B cell (primary cell): ENCODE results near the gene CTNNA1. TPM values are rescaled to one million over a fixed set of nuclear protein-coding genes. Genes with fewer than 3 reads are reported as not detected.

Experiments
- ATAC-seq: fragments of 200-7000 bp; cut with Tn5 transposase; one replicate; pipeline ENCODE4 v1.10.0; 2021; ENCODE audit warnings: low read depth, mild to moderate bottlenecking, moderate number of reproducible peaks, moderate library complexity
- CTCF ChIA-PET: fragments of 350-600 bp; sonication (Branson Sonifier 250); formaldehyde crosslinking; loops from one replicate; lab custom pipeline; 2021; ENCODE audit warnings: antibody characterized with exemption, inconsistent platforms; lab: Charles Lee
- POLR2A ChIA-PET: fragments of 350-600 bp; sonication (Branson Sonifier 250); formaldehyde crosslinking; loops from one replicate; lab custom pipeline; 2021; ENCODE audit warnings: antibody characterized with exemption; lab: Charles Lee
- DNase-seq: peaks from one replicate; pipeline ENCODE4 v3.0.0; 2013
- H2AFZ ChIP-seq: 2 replicates; pipeline ENCODE4 v1.6.1; 2012; ENCODE audit warnings: mild to moderate bottlenecking, low read depth, low read length; ENCODE audit not compliant: insufficient read depth, poor library complexity, severe bottlenecking
- H3K27ac ChIP-seq, 2 donors: 1 replicate in 1 of 2; 2 replicates in 1 of 2; pipeline ENCODE4 v1.5.1; 2012 to 2013; ENCODE audit warnings: low read length in 2 of 2, mild to moderate bottlenecking in 2 of 2, moderate library complexity in 1 of 2
- H3K27me3 ChIP-seq, 4 experiments: fragments of 200-600 bp in 1 of 4; sonication (generic) in 1 of 4; replicated peaks in 1 of 4; 1 replicate in 2 of 4; 2 replicates in 2 of 4; pipeline versions ENCODE4 v1.6.1 to v1.7.0; 2013 to 2016; ENCODE audit warnings: low read length in 3 of 4, mild to moderate bottlenecking in 2 of 4, mixed read lengths in 1 of 4, moderate library complexity in 1 of 4; ENCODE audit not compliant: insufficient read depth in 4 of 4, control insufficient read depth in 3 of 4; ENCODE audit errors: control extremely low read depth in 1 of 4
- H3K36me3 ChIP-seq, 2 experiments: replicated peaks in 1 of 2; 1 replicate in 1 of 2; 2 replicates in 1 of 2; pipeline versions ENCODE4 v1.6.1 to v1.7.1; 2013; ENCODE audit warnings: low read length in 1 of 2; ENCODE audit not compliant: insufficient read depth in 2 of 2, control insufficient read depth in 1 of 2; ENCODE audit errors: control extremely low read depth in 1 of 2, extremely low read depth in 1 of 2
- H3K4me1 ChIP-seq, 2 donors: fragments of 200-600 bp in 1 of 2; sonication (generic) in 1 of 2; 1 replicate in 1 of 2; 2 replicates in 1 of 2; pipeline versions ENCODE4 v1.5.1 to v1.6.1; 2013 to 2017; ENCODE audit warnings: low read length in 2 of 2; ENCODE audit not compliant: control insufficient read depth in 2 of 2, insufficient read depth in 2 of 2
- H3K4me2 ChIP-seq: replicated peaks from 2 replicates; pipeline ENCODE3; 2012; ENCODE audit warnings: mild to moderate bottlenecking, low read depth, low read length; ENCODE audit not compliant: poor library complexity, severe bottlenecking
- H3K4me3 ChIP-seq, 5 experiments: fragments of 200-600 bp in 1 of 5; sonication (generic) in 1 of 5; 1 replicate in 3 of 5; 2 replicates in 2 of 5; pipeline versions ENCODE4 v1.5.1 to v1.7.0; 2011 to 2016; ENCODE audit warnings: low read length in 4 of 5, mild to moderate bottlenecking in 4 of 5, low read depth in 2 of 5, control low read depth in 1 of 5, moderate library complexity in 1 of 5; ENCODE audit not compliant: insufficient read depth in 1 of 5; ENCODE audit errors: control extremely low read depth in 1 of 5, extremely low read depth in 1 of 5
- H3K79me2 ChIP-seq: fragments of 200-600 bp; sonication (generic); one replicate; pipeline ENCODE4 v1.6.0; 2016; ENCODE audit warnings: low read length; ENCODE audit not compliant: control insufficient read depth, insufficient read depth
- H3K9ac ChIP-seq: fragments of 200-600 bp; sonication (generic); 2 replicates; pipeline ENCODE4 v1.6.1; 2017; ENCODE audit warnings: mild to moderate bottlenecking, low read length, moderate library complexity
- H3K9me3 ChIP-seq, 3 donors: one replicate each; pipeline versions ENCODE4 v1.6.1 to v1.7.1; 2013; ENCODE audit warnings: low read length in 2 of 3; ENCODE audit not compliant: control insufficient read depth in 2 of 3, insufficient read depth in 1 of 3; ENCODE audit errors: control extremely low read depth in 1 of 3
- H4K20me1 ChIP-seq: 2 replicates; pipeline ENCODE4 v1.6.0; 2012; ENCODE audit warnings: mild to moderate bottlenecking, low read length; ENCODE audit not compliant: insufficient read depth, control insufficient read depth, poor library complexity, severe bottlenecking
- H3K27ac Mint-ChIP-seq: one replicate; pipeline ENCODE4 v1.8.0; 2021; ENCODE audit warnings: mixed read lengths
- H3K27me3 Mint-ChIP-seq: one replicate; pipeline ENCODE4 v1.8.0; 2021; ENCODE audit warnings: mixed read lengths
- H3K4me1 Mint-ChIP-seq: one replicate; pipeline ENCODE4 v1.8.0; 2021; ENCODE audit warnings: mixed read lengths
- H3K4me3 Mint-ChIP-seq: one replicate; pipeline ENCODE4 v1.8.0; 2021; ENCODE audit warnings: mixed read lengths
- H3K9me3 Mint-ChIP-seq: one replicate; pipeline ENCODE4 v1.8.0; 2022; ENCODE audit warnings: mixed read lengths; ENCODE audit not compliant: insufficient read depth
- EZH2 ChIP-seq: IDR thresholded peaks from 2 replicates; pipeline ENCODE4 v1.6.1; 2012; ENCODE audit warnings: borderline replicate concordance, low read depth, mild to moderate bottlenecking, moderate library complexity, low read length; ENCODE audit not compliant: insufficient read depth, poor library complexity, severe bottlenecking
- WGBS: methylation state at CpG from one replicate; pipeline ENCODE4 v1.1.5; 2013; ENCODE audit warnings: missing lambda C conversion rate; ENCODE audit not compliant: insufficient coverage; 5-methylcytosine and 5-hydroxymethylcytosine counted together
- intact Hi-C: fragments of 100-400 bp; cut with micrococcal nuclease; formaldehyde crosslinking; loops from one replicate; pipeline ENCODE4 v1.10.0; 2022
- polyA plus RNA-seq: library from polyadenylated mRNA; depleted of rRNA; stranded (reverse); fragments of >200 nt; gene quantifications from 2 replicates; pipeline ENCODE4 v1.2.3, GENCODE V29; 2012
- total RNA-seq, 2 donors: library from RNA; stranded (reverse); fragments of 120-200 nt in 1 of 2; gene quantifications; 1 replicate in 1 of 2; 2 replicates in 1 of 2; pipeline versions ENCODE4 v1.2.3 to v1.2.4, GENCODE V29; 2013 to 2022
- TF ChIP-seq, protein P1 (sequence below): fragments of 200-600 bp; IDR thresholded peaks from one replicate; pipeline ENCODE4 v1.8.0; 2022; ENCODE audit warnings: antibody characterized with exemption, mild to moderate bottlenecking

CTNNA1 gene
- total and polyA plus RNA-seq, 2 donors (not counting 1 experiment from before 2014, with no cell fraction given) = 22.7 to 96.0 TPM

DNA sequence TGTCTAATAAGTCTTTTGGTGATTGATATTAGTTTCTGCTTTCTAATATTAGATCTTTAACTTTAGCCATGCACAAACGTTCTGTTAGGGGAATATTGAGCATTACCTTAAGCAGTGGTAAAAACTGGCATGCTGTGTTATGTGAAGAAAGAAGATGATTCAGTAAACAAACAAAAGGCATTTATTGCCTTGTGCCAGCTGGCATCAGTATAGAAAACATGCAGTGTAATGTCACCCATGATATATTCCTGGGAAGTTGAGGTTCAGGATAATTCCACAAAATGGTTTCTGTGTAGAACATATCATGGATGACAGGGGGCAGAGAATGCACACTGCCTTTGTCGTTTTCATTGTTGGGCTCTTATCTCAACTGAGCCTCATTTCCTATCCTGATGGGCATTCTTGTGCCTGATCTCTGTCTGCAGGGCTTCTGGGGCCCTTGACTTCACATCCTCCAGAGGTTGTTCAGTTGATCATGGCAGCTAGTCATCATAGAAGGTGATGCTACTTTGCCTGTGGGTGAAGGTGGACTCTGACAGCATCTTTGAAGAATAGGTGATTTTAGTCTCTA lies 97.7 kb downstream of the CTNNA1 start:
- Mint-ChIP-seq H3K4me3 (no peak overlapping the region), H3K27me3 (no peaks in the 10 kb centered on the region), H3K4me1 (peaks cover 16% of the 10 kb centered on the region), H3K27ac (no peak overlapping the region), H3K9me3 (no peaks in the 10 kb centered on the region)
- Histone ChIP-seq H3K36me3 (no peaks in the 10 kb centered on the region), H3K4me2 (no peak overlapping the region), H3K4me3 (no peak overlapping the region), H3K79me2 (no peaks in the 10 kb centered on the region), H3K4me1 (no peaks in the 10 kb centered on the region), H3K9me3 (no peaks in the 10 kb centered on the region), H3K27ac (no peak overlapping the region), H3K9ac (no peak overlapping the region), H2AFZ (no peak overlapping the region), H4K20me1 (peaks cover 11% of the 10 kb centered on the region), H3K27me3 (no peaks in the 10 kb centered on the region)
- ChIA-PET POLR2A (no interaction called here), CTCF (interaction anchor here (0.6 kb wide), 1 partner anchor 616 kb away, joined by 3 read pairs; no protein-coding TSS in a partner anchor)
- ATAC-seq (no peak), DNase-seq (no peak)
- no peak for TF ChIP-seq EZH2
- TF ChIP-seq, protein P1, sequence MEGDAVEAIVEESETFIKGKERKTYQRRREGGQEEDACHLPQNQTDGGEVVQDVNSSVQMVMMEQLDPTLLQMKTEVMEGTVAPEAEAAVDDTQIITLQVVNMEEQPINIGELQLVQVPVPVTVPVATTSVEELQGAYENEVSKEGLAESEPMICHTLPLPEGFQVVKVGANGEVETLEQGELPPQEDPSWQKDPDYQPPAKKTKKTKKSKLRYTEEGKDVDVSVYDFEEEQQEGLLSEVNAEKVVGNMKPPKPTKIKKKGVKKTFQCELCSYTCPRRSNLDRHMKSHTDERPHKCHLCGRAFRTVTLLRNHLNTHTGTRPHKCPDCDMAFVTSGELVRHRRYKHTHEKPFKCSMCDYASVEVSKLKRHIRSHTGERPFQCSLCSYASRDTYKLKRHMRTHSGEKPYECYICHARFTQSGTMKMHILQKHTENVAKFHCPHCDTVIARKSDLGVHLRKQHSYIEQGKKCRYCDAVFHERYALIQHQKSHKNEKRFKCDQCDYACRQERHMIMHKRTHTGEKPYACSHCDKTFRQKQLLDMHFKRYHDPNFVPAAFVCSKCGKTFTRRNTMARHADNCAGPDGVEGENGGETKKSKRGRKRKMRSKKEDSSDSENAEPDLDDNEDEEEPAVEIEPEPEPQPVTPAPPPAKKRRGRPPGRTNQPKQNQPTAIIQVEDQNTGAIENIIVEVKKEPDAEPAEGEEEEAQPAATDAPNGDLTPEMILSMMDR = no peak
- WGBS = 50% methylated on average over 2 of the region's 2 CpGs
- intact Hi-C loops = no loop called here

DNA sequence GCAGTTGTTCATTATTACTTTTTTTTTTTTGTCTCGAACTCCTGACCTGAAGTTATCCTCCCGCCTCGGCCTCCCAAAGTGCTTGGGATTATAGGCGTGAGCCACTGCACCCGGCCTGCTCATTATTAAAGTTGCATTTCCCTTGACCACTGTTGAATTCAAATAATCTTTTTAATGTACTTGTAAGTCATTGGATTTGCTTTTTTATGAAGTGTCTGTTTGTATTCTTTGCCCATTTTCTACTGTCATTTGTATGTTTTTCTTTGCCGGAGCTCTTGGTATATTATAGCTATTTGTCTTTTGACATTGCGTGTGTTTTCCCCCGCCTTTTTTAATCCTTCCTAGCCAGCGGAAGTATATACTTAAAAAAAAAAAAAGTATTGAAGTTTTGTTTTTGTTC lies 99.9 kb downstream of the CTNNA1 start:
- H3K27me3 ChIP-seq = no peaks in the 10 kb centered on the region
- no peaks in the 10 kb centered on the region for H3K36me3 ChIP-seq
- Mint-ChIP-seq H3K4me3 (no peak overlapping the region), H3K27ac (no peak overlapping the region), H3K27me3 (no peaks in the 10 kb centered on the region), H3K4me1 (peaks cover 9% of the 10 kb centered on the region), H3K9me3 (no peaks in the 10 kb centered on the region)
- H2AFZ ChIP-seq = no peak overlapping the region
- DNase-seq (no peak), ATAC-seq (no peak)
- no peak overlapping the region for H3K27ac ChIP-seq
- WGBS = no CpG with 5 or more reads among the region's 9 CpGs
- H4K20me1 ChIP-seq = peaks cover 11% of the 10 kb centered on the region
- intact Hi-C loops = no loop called here
- H3K4me3 ChIP-seq = no peak overlapping the region
- H3K4me1 ChIP-seq = no peaks in the 10 kb centered on the region
- no peak overlapping the region for H3K4me2 ChIP-seq
- ChIA-PET POLR2A (no interaction called here), CTCF (no interaction called here)
- H3K9ac ChIP-seq = no peak overlapping the region
- H3K9me3 ChIP-seq = no peaks in the 10 kb centered on the region
- H3K79me2 ChIP-seq = no peaks in the 10 kb centered on the region
- TF ChIP-seq EZH2 = no peak
- TF ChIP-seq, protein P1 = no peak
